Epithelial cell of esophagus (primary cell): Measurements from ENCODE around the gene VAMP7.

Experiments
- DNase-seq: peaks from one replicate; pipeline ENCODE4 v3.0.0; 2010; ENCODE audit warnings: low read depth
- H3K4me3 ChIP-seq: 2 replicates; pipeline ENCODE4 v1.5.1; 2011; ENCODE audit warnings: mild to moderate bottlenecking, low read length, control low read depth
- TF ChIP-seq, protein P1 (sequence below): IDR thresholded peaks from 2 replicates; pipeline ENCODE4 v1.5.1; 2011; ENCODE audit warnings: low read depth, mild to moderate bottlenecking, low read length, control low read depth, inconsistent platforms; ENCODE audit not compliant: insufficient read depth; ENCODE audit errors: missing control alignments

The VAMP7 gene

DNA sequence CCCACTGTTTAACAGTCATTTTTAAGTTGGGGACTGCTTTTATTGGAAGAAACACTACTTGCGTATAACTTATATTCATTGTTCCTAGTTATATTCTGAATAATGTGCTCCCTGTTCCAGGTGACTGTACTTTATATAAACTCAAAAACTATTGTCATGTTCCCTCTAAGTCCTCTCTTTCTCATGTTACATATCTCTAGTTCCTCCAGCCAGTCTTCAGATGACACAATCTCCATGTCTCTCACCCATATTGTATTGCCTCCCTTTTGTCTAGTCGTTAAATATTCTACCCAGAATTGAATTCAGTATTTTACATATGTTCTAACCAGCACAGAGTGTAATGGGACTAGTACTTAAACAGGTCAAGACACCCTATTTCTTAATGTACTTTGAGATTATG lies 5.3 kb downstream of the VAMP7 start:
- no peak for DNase-seq
- H3K4me3 ChIP-seq: no peak overlapping the region
- TF ChIP-seq, protein P1, sequence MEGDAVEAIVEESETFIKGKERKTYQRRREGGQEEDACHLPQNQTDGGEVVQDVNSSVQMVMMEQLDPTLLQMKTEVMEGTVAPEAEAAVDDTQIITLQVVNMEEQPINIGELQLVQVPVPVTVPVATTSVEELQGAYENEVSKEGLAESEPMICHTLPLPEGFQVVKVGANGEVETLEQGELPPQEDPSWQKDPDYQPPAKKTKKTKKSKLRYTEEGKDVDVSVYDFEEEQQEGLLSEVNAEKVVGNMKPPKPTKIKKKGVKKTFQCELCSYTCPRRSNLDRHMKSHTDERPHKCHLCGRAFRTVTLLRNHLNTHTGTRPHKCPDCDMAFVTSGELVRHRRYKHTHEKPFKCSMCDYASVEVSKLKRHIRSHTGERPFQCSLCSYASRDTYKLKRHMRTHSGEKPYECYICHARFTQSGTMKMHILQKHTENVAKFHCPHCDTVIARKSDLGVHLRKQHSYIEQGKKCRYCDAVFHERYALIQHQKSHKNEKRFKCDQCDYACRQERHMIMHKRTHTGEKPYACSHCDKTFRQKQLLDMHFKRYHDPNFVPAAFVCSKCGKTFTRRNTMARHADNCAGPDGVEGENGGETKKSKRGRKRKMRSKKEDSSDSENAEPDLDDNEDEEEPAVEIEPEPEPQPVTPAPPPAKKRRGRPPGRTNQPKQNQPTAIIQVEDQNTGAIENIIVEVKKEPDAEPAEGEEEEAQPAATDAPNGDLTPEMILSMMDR: no peak

DNA sequence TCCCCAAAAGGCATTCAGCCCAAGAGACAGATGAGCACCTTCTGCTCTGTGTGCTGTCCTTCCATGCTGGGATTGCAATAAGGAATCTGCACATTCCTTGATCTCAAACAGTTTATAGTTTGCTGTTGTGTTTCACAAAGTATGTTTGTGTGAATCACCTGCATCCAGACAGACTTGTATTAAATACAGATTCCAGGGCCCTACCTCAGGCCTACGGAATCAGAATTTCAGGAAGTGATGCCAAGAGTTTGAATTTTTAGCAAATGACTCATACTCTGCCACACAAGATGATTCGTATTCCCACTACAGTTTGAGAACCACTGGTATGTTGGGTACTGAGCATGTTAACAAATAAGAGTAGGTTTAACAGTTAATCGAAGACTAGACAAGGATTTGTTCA lies 7.0 kb downstream of the VAMP7 start:
- TF ChIP-seq, protein P1: no peak
- DNase-seq: peak; percentile 71
- no peak overlapping the region for H3K4me3 ChIP-seq

DNA sequence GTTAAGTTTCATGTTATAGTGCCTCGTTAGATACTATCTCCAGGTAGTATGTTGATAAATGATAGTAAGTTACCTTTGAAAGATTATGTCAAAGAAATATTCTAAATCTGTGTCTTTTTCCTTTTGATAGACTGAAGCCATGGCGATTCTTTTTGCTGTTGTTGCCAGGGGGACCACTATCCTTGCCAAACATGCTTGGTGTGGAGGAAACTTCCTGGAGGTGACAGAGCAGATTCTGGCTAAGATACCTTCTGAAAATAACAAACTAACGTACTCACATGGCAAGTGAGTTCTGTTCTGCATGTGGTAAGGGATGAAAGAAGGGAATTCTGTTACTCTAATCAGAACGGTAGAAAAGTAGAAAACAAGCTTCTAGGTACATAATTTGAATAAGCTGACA lies 8.2 kb downstream of the VAMP7 start:
- no peak for DNase-seq
- H3K4me3 ChIP-seq: no peak overlapping the region
- TF ChIP-seq, protein P1: no peak

DNA sequence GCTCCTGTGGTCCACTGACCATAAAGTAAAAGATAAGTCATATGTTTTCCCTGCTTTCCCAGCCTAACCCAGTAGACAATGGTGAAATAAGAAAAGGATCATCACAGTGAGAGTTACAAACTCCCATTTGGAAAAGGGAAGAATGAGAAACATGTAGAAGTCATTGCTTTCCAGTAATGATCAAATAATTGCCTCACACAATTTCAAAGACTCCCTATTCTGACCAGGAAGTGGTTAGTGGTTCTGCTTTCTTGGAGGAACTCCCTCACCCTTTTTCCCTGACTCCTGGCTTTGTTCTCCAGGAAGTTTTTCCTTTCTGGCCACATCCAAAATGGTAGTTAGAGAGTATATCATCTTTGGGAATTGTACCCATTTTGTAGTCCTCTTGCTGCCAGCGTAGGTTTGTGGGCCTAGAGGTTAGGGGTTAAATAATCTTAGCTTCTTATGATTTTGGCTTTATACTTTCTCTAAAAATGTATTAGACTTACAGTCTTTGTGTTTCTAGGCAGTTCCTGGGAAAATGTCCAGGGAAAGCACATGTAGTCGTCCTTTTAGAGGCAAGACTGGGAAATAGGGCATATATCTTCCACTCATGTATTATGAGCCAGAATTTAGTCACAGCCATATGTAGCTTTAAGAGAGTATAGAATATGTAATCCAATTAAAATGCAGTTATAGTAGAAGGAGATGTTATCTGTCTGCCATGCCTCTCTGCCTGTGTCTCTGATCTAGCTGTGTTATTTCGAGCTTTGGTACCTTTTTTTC lies 10.5 kb downstream of the VAMP7 start:
- TF ChIP-seq, protein P1: no peak
- no peak for DNase-seq
- no peak overlapping the region for H3K4me3 ChIP-seq

DNA sequence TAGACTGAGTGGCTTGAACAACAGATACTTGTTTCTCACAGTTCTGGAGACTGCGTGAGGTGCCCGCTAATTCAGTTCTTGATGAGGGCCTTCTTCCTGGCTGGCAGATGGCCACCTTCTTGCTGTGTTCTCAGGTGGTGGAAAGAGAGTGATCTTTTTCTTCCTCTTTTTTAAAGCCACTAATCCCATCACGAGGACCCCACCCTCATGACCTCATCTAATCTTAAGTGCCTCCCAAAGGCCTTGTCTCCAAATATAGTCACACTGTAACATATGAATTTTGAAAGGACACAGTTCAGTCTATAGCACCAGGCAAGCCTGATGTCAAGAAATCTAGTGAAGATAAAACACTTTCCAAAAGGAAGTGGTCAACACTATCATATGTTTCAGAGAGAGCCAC lies 12.4 kb downstream of the VAMP7 start:
- TF ChIP-seq, protein P1: no peak
- H3K4me3 ChIP-seq: no peak overlapping the region
- no peak for DNase-seq

DNA sequence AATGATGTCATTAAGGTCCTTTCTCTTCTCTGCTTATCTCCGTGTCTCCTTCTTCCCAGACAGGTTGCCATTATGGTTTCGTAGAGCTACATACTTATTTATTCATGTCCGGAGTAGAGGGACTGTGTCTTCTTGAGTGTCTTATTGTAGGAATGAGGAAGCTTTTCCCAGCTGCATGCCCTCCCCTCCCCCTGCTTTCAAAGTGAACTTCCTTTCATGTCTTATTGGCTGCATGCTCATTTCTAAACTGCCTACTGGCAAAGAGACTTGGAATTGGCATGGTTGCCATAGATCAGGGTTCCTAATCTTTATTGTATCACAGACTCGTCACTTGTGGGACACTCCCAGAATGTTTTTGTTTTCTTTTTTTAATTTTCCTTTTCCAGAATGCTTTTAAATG lies 15.4 kb downstream of the VAMP7 start:
- no peak overlapping the region for H3K4me3 ChIP-seq
- TF ChIP-seq, protein P1: no peak
- DNase-seq: no peak

DNA sequence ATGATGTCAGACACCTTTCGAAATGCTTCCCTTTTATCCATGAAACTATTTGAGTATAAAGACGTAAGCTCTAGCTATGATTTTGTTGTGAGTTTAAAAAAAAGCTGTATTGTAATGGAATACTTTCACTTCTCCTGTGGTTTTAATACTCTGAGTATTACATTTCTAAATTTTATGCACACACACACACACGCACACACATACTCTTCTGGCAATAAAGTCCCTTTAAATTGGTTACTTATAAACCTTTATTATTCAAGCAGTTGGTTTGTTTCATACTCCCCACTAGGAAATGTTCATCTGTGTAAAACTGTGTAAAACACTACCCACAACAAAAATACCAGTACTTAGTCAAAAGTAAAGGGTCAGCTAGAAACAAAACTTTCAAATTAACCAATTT lies 18.2 kb downstream of the VAMP7 start:
- H3K4me3 ChIP-seq: no peak overlapping the region
- no peak for DNase-seq
- TF ChIP-seq, protein P1: no peak
